SJSA1 (cell line): Measurements from ENCODE around the gene ZBTB7C. TPM values are rescaled to one million over a fixed set of nuclear protein-coding genes. Genes with fewer than 3 reads are reported as not detected.

Experiments used
- DNase-seq, 2 experiments: peaks; one replicate each; pipeline ENCODE4 v3.0.0-alpha.2; 2015 to 2020; ENCODE audit warnings: low spot score in 2 of 2, low read depth in 1 of 2
- H3K27ac ChIP-seq: fragments of 250-450 bp; sonication (Bioruptor Pico); 2 replicates; pipeline ENCODE4 v1.5.1; 2020; ENCODE audit warnings: mild to moderate bottlenecking, moderate library complexity
- H3K27me3 ChIP-seq: fragments of 250-450 bp; sonication (Bioruptor Pico); replicated peaks from 2 replicates; pipeline ENCODE4 v1.5.1; 2020; ENCODE audit warnings: mild to moderate bottlenecking, moderate library complexity
- H3K36me3 ChIP-seq: fragments of 250-450 bp; sonication (Bioruptor Pico); 2 replicates; pipeline ENCODE4 v1.5.1; 2020; ENCODE audit warnings: mild to moderate bottlenecking
- H3K4me1 ChIP-seq: fragments of 250-450 bp; sonication (Bioruptor Pico); replicated peaks from 2 replicates; pipeline ENCODE4 v1.6.1; 2021; ENCODE audit warnings: mild to moderate bottlenecking
- H3K4me3 ChIP-seq: fragments of 250-450 bp; sonication (Bioruptor Pico); 2 replicates; pipeline ENCODE4 v1.5.1; 2020; ENCODE audit warnings: mild to moderate bottlenecking
- H3K9me3 ChIP-seq: fragments of 250-450 bp; sonication (Bioruptor Pico); replicated peaks from 2 replicates; pipeline ENCODE4 v1.5.1; 2020; ENCODE audit warnings: mild to moderate bottlenecking
- total RNA-seq: library from RNA; depleted of rRNA; stranded (reverse); fragments of >200 nt; shearing (Covaris generic); gene quantifications from 2 replicates; pipeline ENCODE4 v1.2.3, GENCODE V29; 2014

The ZBTB7C gene
- total RNA-seq, 1 experiment from 2014 or later: 0.50 TPM

DNA sequence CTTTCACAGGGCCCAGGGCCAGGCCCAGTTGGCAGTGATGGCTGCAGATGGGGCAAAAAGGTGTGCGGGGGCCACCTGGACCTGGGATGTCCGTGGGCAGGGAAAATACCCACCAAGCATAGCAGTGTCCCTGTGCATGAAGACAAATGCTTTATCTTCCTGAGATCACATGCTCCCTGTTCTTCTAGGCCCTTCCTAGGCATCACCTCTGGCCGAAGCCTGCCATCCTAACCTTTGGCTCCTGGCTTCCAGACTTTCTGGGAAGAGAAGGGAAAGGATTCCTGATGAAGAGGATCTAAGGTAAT, 373.7 kb downstream of the ZBTB7C start:
- no peaks in the 10 kb centered on the region for H3K9me3 ChIP-seq
- no peaks in the 10 kb centered on the region for H3K27me3 ChIP-seq
- no peaks in the 10 kb centered on the region for H3K36me3 ChIP-seq
- H3K4me1 ChIP-seq: no peaks in the 10 kb centered on the region
- no peak overlapping the region for H3K4me3 ChIP-seq
- no peak for DNase-seq
- H3K27ac ChIP-seq: no peak overlapping the region

DNA sequence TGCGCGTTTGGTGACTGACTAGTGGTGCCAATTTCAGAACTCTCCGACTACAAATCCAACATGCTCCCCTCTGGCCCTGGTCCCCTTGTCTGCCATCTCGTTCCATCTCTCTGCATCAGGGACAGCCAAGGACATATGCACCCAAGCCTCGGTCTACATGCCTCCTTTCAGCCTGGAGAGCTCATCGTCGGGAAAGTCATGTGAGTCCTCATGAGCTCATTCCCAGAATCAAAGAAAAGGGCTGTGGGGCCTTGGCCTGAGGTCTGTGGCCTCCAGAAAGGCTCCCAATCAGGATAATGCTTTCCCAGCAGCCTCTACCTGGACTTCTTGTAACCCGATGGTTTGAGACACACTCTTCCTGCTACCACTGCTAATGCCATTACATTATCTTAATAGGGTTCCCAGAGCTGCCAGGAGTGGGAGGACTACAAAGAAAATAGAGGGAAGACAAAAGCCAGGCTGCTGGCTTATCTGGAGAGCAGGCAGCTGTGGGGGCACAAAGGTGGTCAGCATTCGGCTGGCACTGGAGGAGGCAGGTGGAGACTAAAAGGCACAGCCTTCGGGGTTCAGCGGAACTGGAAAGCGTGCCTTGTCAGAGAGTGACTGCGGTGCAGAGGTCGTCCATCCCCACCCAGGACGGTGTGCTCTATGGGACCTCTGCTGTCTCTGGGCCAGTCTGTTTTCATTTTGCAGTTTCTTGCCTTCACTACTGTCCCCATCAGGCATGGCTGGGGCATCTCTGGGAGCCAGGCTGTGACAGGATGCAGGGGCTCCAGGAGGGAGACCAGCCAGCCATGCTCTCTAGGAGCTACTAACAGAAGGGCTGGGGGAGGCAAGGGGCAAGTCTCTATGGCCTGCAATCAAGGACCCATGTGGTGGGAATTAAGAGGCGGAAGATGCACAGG, 374.3 kb downstream of the ZBTB7C start:
- H3K4me1 ChIP-seq: no peaks in the 10 kb centered on the region

DNA sequence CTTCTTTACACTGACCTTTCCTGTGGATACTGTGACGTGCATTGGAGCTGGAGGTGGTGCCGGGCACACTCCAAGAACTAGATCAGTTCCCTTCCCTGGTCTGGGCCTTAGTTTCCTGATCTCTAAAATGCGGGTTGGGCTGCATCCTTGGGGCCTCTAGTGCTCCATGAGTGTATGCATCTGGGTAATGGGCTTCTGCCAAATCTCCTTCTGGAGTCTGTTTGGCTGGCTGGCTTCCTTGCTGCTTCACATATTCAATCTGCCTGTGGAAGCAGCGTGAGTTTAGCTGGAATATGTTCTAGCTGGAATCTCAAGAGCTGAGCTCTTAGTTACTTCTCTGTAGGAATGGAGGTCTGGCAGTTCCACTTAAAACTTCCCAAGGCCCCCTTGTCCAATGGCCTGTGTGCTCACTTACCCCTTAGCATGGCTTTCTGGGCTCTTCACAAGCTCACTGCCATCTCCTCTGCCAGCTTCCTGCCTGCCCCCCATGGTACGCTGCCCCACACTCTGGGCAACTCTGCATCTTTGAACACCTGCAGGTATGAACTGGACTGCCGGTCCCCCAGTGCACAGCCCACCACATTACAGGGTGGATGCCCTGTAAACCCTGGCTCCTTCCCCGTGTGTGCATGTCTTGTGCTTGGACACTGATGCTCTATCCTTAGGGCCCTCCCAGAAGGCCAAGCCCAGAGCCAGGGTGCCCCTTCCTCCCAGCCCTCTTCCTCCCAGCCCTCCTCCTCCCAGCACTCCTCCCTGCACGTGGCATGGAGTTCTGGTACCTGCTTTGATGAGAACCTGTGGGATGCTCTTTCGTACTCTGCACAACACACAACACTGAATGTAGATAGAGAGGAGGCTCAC, 375.2 kb downstream of the ZBTB7C start:
- H3K36me3 ChIP-seq: no peaks in the 10 kb centered on the region
- H3K9me3 ChIP-seq: no peaks in the 10 kb centered on the region
- H3K4me1 ChIP-seq: no peaks in the 10 kb centered on the region
- no peak overlapping the region for H3K4me3 ChIP-seq
- no peak overlapping the region for H3K27ac ChIP-seq
- no peak for DNase-seq
- H3K27me3 ChIP-seq: no peaks in the 10 kb centered on the region

More for the DNA sequence above, 374.3 kb downstream of the ZBTB7C start:
- H3K4me3 ChIP-seq: no peak overlapping the region
- no peaks in the 10 kb centered on the region for H3K36me3 ChIP-seq
- no peak overlapping the region for H3K27ac ChIP-seq
- no peaks in the 10 kb centered on the region for H3K9me3 ChIP-seq
- no peak for DNase-seq
- H3K27me3 ChIP-seq: no peaks in the 10 kb centered on the region

DNA sequence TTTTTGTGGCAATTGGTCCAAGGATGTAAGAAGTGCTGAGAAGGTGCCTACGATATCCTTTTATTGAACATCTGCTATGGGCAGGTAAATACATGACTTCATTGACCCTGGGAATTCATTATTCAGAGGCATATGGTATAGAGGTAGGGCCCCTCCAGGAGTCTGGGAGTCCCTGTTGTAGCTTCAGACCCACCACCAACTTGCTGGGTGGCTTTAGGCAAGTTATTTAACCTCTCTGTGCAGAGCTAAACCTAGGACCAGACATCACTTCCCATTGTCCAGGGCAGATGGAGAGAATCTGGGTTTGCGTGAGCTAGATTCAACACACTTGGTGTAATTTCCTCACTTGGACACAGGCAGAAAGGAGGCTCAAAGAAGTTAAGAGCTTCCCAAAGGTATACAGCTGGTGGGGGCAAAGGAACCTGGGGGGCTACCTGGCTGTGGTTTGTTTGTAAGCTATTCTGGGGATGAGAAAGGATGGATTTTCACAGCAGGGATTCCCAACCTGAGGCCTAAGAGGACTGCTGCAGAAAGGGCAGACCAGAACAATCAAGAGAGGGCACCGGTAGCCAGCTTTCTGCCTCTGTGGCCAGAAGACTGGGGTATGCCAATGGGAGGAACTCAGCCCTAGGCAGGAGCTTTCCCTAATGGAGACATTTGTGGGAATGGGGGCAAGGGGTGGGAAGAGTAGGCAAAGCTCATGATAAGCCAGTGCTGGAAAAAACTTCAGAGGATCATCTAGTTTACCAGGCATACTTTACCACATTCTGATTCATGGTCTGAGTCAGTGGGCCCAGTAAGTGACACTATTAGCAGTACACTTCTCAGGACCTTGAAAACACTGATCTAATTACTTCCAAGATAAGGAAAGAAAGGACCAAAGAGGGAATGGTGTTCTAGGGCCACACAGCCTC, 376.1 kb downstream of the ZBTB7C start:
- no peak overlapping the region for H3K4me3 ChIP-seq
- no peaks in the 10 kb centered on the region for H3K36me3 ChIP-seq
- H3K27me3 ChIP-seq: no peaks in the 10 kb centered on the region
- H3K4me1 ChIP-seq: no peaks in the 10 kb centered on the region
- DNase-seq: no peak
- H3K9me3 ChIP-seq: no peaks in the 10 kb centered on the region
- H3K27ac ChIP-seq: no peak overlapping the region

DNA sequence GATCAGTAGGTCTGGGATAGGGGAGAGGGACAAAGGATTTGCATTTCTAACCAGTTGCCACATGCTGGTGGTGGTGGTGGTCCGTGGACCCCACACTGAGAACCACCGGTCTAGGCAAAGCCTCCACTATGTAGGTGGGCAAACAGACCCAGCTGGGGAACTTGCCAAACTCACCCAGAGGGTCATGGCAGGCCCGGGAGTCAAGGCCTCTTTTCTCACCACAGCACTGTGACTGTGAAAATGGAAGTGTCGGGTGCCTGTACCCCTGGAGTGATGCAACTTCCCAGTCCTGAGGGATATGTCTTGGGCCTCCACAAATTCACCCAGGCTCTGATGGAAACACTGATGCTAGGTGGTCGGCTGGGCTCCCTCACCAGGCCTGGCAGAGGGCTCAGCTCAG, 377.5 kb downstream of the ZBTB7C start:
- no peaks in the 10 kb centered on the region for H3K27me3 ChIP-seq
- DNase-seq: no peak
- no peak overlapping the region for H3K4me3 ChIP-seq
- no peaks in the 10 kb centered on the region for H3K36me3 ChIP-seq
- no peak overlapping the region for H3K27ac ChIP-seq
- no peaks in the 10 kb centered on the region for H3K4me1 ChIP-seq
- H3K9me3 ChIP-seq: no peaks in the 10 kb centered on the region

DNA sequence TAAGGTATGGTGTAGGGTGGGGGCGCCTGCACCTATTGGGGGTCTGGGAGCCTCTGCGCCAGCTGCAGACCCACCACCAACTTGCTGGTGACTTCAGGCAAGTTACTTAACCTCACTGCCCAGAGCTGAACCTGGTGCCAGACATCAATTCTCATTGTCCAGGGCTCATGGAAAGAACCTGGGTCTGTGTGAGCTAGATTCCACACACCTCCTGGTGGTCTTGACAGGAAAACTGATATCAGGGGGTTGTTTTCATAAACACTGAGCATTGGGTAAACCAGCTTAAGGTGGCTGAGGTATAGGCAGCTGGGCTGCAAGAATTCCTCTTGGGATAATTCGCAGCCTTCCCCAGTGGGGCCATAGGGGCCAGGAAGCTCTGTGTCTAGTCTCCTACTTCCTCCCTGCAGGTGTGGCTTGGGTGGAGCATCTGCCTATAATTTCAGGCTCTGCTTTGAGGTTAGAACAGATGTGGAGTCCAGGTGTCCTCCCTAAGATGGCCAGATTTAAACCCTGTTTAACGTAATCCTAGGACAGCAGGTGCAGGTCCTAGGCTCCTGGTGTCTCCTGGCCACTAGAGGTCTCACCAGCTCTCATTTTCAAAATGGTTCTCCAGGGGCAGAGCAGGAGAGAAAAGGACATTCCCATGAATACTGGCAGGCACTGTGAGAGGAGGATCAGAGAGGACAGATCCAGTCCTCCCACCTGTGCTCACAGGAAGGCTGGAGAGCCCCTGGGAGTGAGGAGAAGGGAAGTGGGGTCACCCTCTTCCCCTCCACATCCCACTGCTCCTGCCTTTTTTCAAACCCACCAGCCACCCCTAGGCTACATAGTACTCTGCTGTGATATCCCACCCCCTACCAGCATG, 378.3 kb downstream of the ZBTB7C start:
- peak in 1 of 2 experiments; percentile 21 for DNase-seq
- Histone ChIP-seq H3K4me1 (no peaks in the 10 kb centered on the region), H3K27ac (no peak overlapping the region)

DNA sequence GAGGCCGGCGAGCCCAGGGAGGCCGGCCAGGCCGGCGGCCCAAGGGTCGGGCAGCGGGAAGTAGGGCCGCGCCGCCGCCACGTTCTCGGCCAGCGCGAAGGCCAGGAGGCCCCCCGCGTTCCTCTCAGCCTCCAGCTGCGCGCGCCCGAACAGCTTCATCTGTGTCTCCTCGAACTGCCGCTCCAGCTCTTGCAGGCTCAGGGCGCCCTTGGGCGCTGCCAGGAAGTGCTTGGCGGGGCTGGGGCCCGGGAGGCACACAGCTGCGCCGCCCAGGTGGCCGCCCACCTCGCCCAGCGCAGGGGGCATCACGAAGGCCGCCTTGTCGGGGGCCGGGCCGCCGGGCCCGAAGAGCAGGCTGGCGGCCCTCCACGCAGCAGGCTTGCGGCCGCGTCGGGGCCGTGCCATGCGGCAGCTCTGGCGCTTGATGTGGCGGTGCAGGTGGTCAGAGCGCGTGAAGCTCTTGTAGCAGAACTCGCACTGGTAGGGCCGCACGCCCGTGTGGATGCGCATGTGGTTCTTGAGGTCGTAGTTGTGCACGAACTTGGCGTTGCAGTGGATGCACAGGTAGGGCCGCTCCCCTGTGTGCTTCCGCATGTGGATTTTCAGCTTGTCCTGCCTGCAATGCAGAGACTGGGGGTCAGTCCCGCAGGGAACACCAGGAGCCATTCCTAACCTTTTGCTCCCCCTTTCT, 379.7 kb downstream of the ZBTB7C start:
- DNase-seq: no peak
- Histone ChIP-seq H3K9me3 (no peaks in the 10 kb centered on the region), H3K27ac (no peak overlapping the region), H3K4me1 (no peaks in the 10 kb centered on the region), H3K36me3 (no peaks in the 10 kb centered on the region), H3K4me3 (no peak overlapping the region), H3K27me3 (no peaks in the 10 kb centered on the region)

More for the DNA sequence above, 378.3 kb downstream of the ZBTB7C start:
- Histone ChIP-seq H3K9me3 (no peaks in the 10 kb centered on the region), H3K27me3 (no peaks in the 10 kb centered on the region), H3K4me3 (no peak overlapping the region), H3K36me3 (no peaks in the 10 kb centered on the region)

DNA sequence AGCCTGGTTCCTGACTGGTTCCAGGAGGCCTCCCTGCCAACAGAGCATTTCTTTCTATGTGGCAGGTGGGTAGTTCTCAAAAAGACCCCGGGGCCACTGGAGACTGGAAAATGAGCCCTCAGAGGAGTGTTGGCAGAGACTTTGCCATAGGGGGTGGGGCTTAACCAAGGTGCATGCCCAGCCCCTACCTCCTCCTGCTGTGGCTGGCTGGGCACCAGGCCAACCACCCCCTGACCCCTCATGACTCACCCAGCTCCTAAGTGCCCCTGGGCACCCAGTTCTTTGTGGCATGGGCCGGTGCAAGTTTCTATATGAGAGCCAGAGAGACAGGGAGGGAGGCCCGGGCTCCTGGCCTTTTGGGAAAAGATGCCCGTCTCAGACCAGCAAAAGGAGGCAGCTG, 380.5 kb downstream of the ZBTB7C start:
- no peak overlapping the region for H3K27ac ChIP-seq
- DNase-seq: no peak
- H3K36me3 ChIP-seq: no peaks in the 10 kb centered on the region
- H3K9me3 ChIP-seq: no peaks in the 10 kb centered on the region
- H3K27me3 ChIP-seq: no peaks in the 10 kb centered on the region
- H3K4me1 ChIP-seq: peaks cover 6% of the 10 kb centered on the region
- H3K4me3 ChIP-seq: no peak overlapping the region

DNA sequence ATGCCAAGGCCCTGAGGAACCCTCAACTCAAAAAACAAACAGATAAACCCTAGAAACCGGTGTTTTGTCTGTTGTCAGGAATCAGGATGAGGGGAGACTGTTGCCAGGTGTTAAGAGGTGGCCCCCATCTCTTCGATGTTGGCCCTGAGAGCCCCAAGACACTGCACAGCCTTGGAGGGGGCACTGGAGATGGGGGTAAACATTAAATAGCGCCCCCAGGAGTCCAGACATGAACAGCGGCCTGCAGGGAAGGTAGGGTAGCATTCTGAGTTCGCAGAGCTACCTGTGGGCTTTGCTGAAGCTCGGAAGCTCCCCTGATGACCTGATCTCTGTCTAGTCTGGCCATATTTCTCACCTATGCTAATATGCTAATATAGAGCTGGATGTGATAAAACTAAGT, 381.1 kb downstream of the ZBTB7C start:
- Histone ChIP-seq H3K4me1 (peaks cover 12% of the 10 kb centered on the region), H3K4me3 (no peak overlapping the region), H3K27ac (no peak overlapping the region), H3K9me3 (no peaks in the 10 kb centered on the region), H3K36me3 (no peaks in the 10 kb centered on the region), H3K27me3 (no peaks in the 10 kb centered on the region)
- no peak for DNase-seq

DNA sequence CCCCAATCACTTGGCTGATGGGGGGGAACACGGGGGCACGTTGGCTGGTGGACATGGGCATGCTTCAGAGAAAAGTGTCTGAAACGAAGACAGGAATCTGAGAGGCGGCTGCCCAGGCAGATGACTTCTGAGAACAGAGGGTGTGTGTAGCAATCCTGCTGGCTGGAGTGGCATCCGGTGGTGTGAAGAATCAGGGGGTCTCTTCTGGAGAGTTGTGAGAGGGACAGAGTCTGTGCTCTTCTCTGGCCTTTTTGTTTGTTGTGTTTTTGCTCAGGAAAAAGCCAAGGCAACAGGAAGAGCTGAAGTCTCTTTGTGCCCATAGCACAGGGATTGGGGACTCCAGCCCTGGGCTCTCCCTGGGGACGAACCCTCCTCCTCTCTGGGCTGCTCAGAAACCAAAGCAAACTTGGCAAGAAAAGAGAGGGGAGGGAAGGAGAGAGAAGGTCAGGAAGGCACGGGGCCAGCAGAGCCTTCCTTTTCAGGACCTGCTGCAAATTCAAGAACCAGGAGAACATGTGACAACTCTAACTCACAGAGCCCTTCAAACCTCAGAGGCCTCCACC, 381.7 kb downstream of the ZBTB7C start:
- Histone ChIP-seq H3K9me3 (no peaks in the 10 kb centered on the region), H3K27ac (no peak overlapping the region), H3K4me3 (no peak overlapping the region), H3K4me1 (peaks cover 15% of the 10 kb centered on the region), H3K27me3 (no peaks in the 10 kb centered on the region), H3K36me3 (no peaks in the 10 kb centered on the region)
- no peak for DNase-seq

DNA sequence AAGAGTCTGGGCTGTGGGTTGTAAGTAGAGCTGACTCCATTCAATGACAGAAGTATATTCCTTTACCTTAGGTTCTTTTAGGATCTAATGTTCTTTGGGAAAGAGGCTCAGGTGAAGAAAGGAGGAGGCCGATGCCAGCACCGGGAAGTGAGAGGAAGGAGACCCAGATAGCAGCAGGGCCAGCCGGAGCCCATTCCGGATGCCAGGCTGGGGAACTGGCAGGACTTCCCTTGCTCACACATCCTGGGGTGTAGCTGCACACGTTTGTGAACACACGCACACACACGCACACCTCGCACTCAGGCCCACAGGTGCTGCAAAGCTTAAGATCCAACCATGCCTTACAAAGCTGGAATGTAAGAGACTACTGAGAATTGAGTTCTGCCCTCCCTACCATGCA, 383.0 kb downstream of the ZBTB7C start:
- Histone ChIP-seq H3K4me3 (no peak overlapping the region), H3K36me3 (no peaks in the 10 kb centered on the region)
- DNase-seq: no peak

More for the DNA sequence above, 383.0 kb downstream of the ZBTB7C start:
- no peaks in the 10 kb centered on the region for H3K9me3 ChIP-seq
- H3K27me3 ChIP-seq: no peaks in the 10 kb centered on the region; the same call in 1 of the 2 replicates
- H3K4me1 ChIP-seq: peaks cover 15% of the 10 kb centered on the region
- H3K27ac ChIP-seq: no peak overlapping the region
